ENCODE measurements around the gene HSD17B11.
"Not testable (repeated sequence)": the region's sequence is repeated elsewhere in the genome, so short reads cannot be mapped to it uniquely, and the experiment has no call there.

HSD17B11 gene

GRCh38 chr4:87306056-87306455 is 84.9 kb downstream of the HSD17B11 start:
- Histone ChIP-seq H3K4me3 (ENCODE audit: low read depth, low read length) (no peak overlapping the region), H3K27me3 (ENCODE audit: insufficient read depth, low read depth, severe bottlenecking) (no peaks in the 10 kb centered on the region), H3K27ac (no peak overlapping the region), H3K9me3 (ENCODE audit: severe bottlenecking) (no peaks in the 10 kb centered on the region), H3K36me3 (no peaks in the 10 kb centered on the region)
- no peak for DNase-seq
- TF ChIP-seq, protein P1, sequence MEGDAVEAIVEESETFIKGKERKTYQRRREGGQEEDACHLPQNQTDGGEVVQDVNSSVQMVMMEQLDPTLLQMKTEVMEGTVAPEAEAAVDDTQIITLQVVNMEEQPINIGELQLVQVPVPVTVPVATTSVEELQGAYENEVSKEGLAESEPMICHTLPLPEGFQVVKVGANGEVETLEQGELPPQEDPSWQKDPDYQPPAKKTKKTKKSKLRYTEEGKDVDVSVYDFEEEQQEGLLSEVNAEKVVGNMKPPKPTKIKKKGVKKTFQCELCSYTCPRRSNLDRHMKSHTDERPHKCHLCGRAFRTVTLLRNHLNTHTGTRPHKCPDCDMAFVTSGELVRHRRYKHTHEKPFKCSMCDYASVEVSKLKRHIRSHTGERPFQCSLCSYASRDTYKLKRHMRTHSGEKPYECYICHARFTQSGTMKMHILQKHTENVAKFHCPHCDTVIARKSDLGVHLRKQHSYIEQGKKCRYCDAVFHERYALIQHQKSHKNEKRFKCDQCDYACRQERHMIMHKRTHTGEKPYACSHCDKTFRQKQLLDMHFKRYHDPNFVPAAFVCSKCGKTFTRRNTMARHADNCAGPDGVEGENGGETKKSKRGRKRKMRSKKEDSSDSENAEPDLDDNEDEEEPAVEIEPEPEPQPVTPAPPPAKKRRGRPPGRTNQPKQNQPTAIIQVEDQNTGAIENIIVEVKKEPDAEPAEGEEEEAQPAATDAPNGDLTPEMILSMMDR (IDR thresholded peaks at IDR 0.05; ENCODE audit: low read depth, low read length) = no peak

- Histone ChIP-seq H3K27ac (no peak overlapping the region), H3K36me3 (no peaks in the 10 kb centered on the region), H3K27me3 (ENCODE audit: insufficient read depth, low read depth, severe bottlenecking) (no peaks in the 10 kb centered on the region), H3K4me3 (ENCODE audit: low read depth, low read length) (no peak overlapping the region), H3K9me3 (ENCODE audit: severe bottlenecking) (no peaks in the 10 kb centered on the region)
- no peak for DNase-seq
- TF ChIP-seq, protein P1 (IDR thresholded peaks at IDR 0.05; ENCODE audit: low read depth, low read length) = no peak
Measured at GRCh38 chr4:87305562-87305961, 85.4 kb downstream of the HSD17B11 start.

GRCh38 chr4:87304745-87305432 is 86.1 kb downstream of the HSD17B11 start:
- no peak for DNase-seq
- H3K36me3 ChIP-seq = no peaks in the 10 kb centered on the region
- H3K9me3 ChIP-seq (ENCODE audit: severe bottlenecking) = no peaks in the 10 kb centered on the region
- TF ChIP-seq, protein P1 (IDR thresholded peaks at IDR 0.05; ENCODE audit: low read depth, low read length) = no peak
- H3K27me3 ChIP-seq (ENCODE audit: insufficient read depth, low read depth, severe bottlenecking) = no peaks in the 10 kb centered on the region
- no peak overlapping the region for H3K27ac ChIP-seq
- no peak overlapping the region for H3K4me3 ChIP-seq (ENCODE audit: low read depth, low read length)

- H3K27ac ChIP-seq = no peak overlapping the region
- no peaks in the 10 kb centered on the region for H3K27me3 ChIP-seq (ENCODE audit: insufficient read depth, low read depth, severe bottlenecking)
- no peak for DNase-seq
- TF ChIP-seq, protein P1 (IDR thresholded peaks at IDR 0.05; ENCODE audit: low read depth, low read length) = no peak
- H3K9me3 ChIP-seq (ENCODE audit: severe bottlenecking) = no peaks in the 10 kb centered on the region
- H3K4me3 ChIP-seq (ENCODE audit: low read depth, low read length) = no peak overlapping the region
- H3K36me3 ChIP-seq = no peaks in the 10 kb centered on the region
Measured at GRCh38 chr4:87299898-87300297, 91.1 kb downstream of the HSD17B11 start.

GRCh38 chr4:87298362-87298761 is 92.6 kb downstream of the HSD17B11 start:
- Histone ChIP-seq H3K9me3 (ENCODE audit: severe bottlenecking) (peaks cover 3% of the 10 kb centered on the region), H3K27me3 (ENCODE audit: insufficient read depth, low read depth, severe bottlenecking) (no peaks in the 10 kb centered on the region), H3K36me3 (no peaks in the 10 kb centered on the region), H3K4me3 (ENCODE audit: low read depth, low read length) (no peak overlapping the region), H3K27ac (no peak overlapping the region)
- TF ChIP-seq, protein P1 (IDR thresholded peaks at IDR 0.05; ENCODE audit: low read depth, low read length) = no peak
- no peak for DNase-seq

DNA sequence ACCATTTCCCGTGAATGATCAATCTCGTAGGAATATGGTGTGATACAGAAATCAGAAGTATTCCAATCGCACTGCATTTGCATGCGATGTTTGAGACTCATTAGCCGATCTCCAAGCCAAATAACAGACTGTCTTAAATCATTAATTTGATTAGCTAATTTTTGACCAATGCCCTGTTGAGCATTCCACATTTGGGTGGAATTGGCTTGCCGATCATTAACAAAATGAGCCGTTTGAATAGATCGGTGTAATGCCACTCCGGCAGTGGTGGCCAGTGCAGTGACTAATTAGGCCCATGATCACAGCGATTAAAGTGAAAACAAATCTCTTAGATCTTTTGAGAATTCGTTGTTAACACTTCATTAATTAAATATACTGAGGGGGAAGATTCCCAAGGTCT is 96.1 kb downstream of the HSD17B11 start:
- H3K36me3 ChIP-seq; H3K4me3 ChIP-seq (ENCODE audit: low read depth, low read length); H3K27me3 ChIP-seq (ENCODE audit: insufficient read depth, low read depth, severe bottlenecking); H3K27ac ChIP-seq; DNase-seq; H3K9me3 ChIP-seq (ENCODE audit: severe bottlenecking): not testable (repeated sequence)

GRCh38 chr4:87293889-87294288 is 97.1 kb downstream of the HSD17B11 start:
- H3K27me3 ChIP-seq (ENCODE audit: insufficient read depth, low read depth, severe bottlenecking); H3K4me3 ChIP-seq (ENCODE audit: low read depth, low read length); H3K27ac ChIP-seq; H3K36me3 ChIP-seq; H3K9me3 ChIP-seq (ENCODE audit: severe bottlenecking); DNase-seq: not testable (repeated sequence)
